Transverse colon (tissue), 4 donors: ENCODE measurements around the gene ARHGAP30.

ENCODE experiments used
- POLR2AphosphoS5 ChIP-seq, 3 donors: sonication (generic); formaldehyde crosslinking; IDR thresholded peaks; one replicate each; pipeline ENCODE4 v1.6.1; 2016; ENCODE audit warnings: antibody characterized with exemption in 3 of 3
- TF ChIP-seq, protein P1 (sequence below), 5 experiments: fragments of 200-600 bp in 3 of 5; fragments of 450-650 bp in 2 of 5; sonication (generic) in 3 of 5; IDR thresholded peaks; 1 replicate in 2 of 5; 2 replicates in 3 of 5; pipeline ENCODE4 v1.5.1; 2016 to 2017; ENCODE audit warnings: antibody characterized with exemption in 5 of 5, inconsistent platforms in 3 of 5, mild to moderate bottlenecking in 2 of 5, moderate library complexity in 1 of 5

- TF ChIP-seq, protein P1, sequence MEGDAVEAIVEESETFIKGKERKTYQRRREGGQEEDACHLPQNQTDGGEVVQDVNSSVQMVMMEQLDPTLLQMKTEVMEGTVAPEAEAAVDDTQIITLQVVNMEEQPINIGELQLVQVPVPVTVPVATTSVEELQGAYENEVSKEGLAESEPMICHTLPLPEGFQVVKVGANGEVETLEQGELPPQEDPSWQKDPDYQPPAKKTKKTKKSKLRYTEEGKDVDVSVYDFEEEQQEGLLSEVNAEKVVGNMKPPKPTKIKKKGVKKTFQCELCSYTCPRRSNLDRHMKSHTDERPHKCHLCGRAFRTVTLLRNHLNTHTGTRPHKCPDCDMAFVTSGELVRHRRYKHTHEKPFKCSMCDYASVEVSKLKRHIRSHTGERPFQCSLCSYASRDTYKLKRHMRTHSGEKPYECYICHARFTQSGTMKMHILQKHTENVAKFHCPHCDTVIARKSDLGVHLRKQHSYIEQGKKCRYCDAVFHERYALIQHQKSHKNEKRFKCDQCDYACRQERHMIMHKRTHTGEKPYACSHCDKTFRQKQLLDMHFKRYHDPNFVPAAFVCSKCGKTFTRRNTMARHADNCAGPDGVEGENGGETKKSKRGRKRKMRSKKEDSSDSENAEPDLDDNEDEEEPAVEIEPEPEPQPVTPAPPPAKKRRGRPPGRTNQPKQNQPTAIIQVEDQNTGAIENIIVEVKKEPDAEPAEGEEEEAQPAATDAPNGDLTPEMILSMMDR (IDR thresholded peaks at IDR 0.05): no peak
- TF ChIP-seq POLR2AphosphoS5 (IDR thresholded peaks at IDR 0.05): no peak
These were observed 30.9 kb upstream of the ARHGAP30 start for GRCh38 chr1:161100556-161100955.
